ENCODE results near the gene APBA1.
A peak's percentile ranks its signal among the peaks of the same experiment; 100 is the strongest.
"Not testable (repeated sequence)": the region's sequence is repeated elsewhere in the genome, so short reads cannot be mapped to it uniquely, and the experiment has no call there.

APBA1 gene

GRCh38 chr9:69603656-69604055, 68.5 kb downstream of the APBA1 start:
- DNase-seq = no peak

GRCh38 chr9:69602773-69603172, 69.4 kb downstream of the APBA1 start:
- DNase-seq = no peak

- no peak for DNase-seq
These were observed 70.5 kb downstream of the APBA1 start for GRCh38 chr9:69601698-69602097.

- no peak for DNase-seq
These were observed 71.7 kb downstream of the APBA1 start for GRCh38 chr9:69600314-69601047.

- DNase-seq = no peak
These were observed 72.8 kb downstream of the APBA1 start for GRCh38 chr9:69599232-69599971.

GRCh38 chr9:69596906-69597305, 75.3 kb downstream of the APBA1 start:
- not testable (repeated sequence) for DNase-seq

GRCh38 chr9:69594180-69594579, 78.0 kb downstream of the APBA1 start:
- DNase-seq = no peak

- DNase-seq = no peak
These were observed 78.4 kb downstream of the APBA1 start for GRCh38 chr9:69593756-69594155.

- DNase-seq = no peak
These were observed 78.9 kb downstream of the APBA1 start for GRCh38 chr9:69593301-69593700.

- DNase-seq = no peak
These were observed 81.9 kb downstream of the APBA1 start for GRCh38 chr9:69590266-69590665.

- no peak for DNase-seq
These were observed 83.0 kb downstream of the APBA1 start for GRCh38 chr9:69589156-69589555.

- DNase-seq = no peak
These were observed 86.6 kb downstream of the APBA1 start for GRCh38 chr9:69585571-69585970.

- DNase-seq = peak; percentile 59
These were observed 87.4 kb downstream of the APBA1 start for GRCh38 chr9:69584759-69585158.

- DNase-seq = no peak
These were observed 88.4 kb downstream of the APBA1 start for GRCh38 chr9:69583645-69584234.

GRCh38 chr9:69582544-69583297, 89.5 kb downstream of the APBA1 start:
- DNase-seq = no peak

- no peak for DNase-seq
These were observed 90.2 kb downstream of the APBA1 start for GRCh38 chr9:69582018-69582417.

GRCh38 chr9:69580582-69581214, 91.5 kb downstream of the APBA1 start:
- DNase-seq = no peak

GRCh38 chr9:69579760-69580581, 92.2 kb downstream of the APBA1 start:
- DNase-seq = no peak

GRCh38 chr9:69579032-69579758, 93.0 kb downstream of the APBA1 start:
- DNase-seq = no peak

- DNase-seq = no peak
These were observed 94.1 kb downstream of the APBA1 start for GRCh38 chr9:69578026-69578425.

GRCh38 chr9:69577123-69577522, 95.0 kb downstream of the APBA1 start:
- DNase-seq = no peak

All from fibroblast of skin of back (primary cell).